CD4-positive, alpha-beta T cell treated with Interleukin-15 for 1 hour (primary cell): ENCODE data around the gene GJA9.
"Not testable (repeated sequence)": the region's sequence is repeated elsewhere in the genome, so short reads cannot be mapped to it uniquely, and the experiment has no call there.

Source experiments
- DNase-seq: peaks from one replicate; pipeline ENCODE4 v3.0.0-alpha.2; 2020

The GJA9 gene

GRCh38 chr1:38881487-38881886 lies at the start of gene GJA9:
Gene GJA9, minus strand, starts transcription at chr1:38881587. Its CDS starts 5,489 bp downstream, at chr1:38876098.
- no peak for DNase-seq

GRCh38 chr1:38929476-38929875 lies 48.1 kb upstream of the GJA9 start:
- no peak for DNase-seq

- no peak for DNase-seq
Measured at GRCh38 chr1:38929054-38929453, 47.7 kb upstream of the GJA9 start.

- no peak for DNase-seq
Measured at GRCh38 chr1:38926091-38926490, 44.7 kb upstream of the GJA9 start.

GRCh38 chr1:38925391-38925790 lies 44.0 kb upstream of the GJA9 start:
- no peak for DNase-seq

- no peak for DNase-seq
Measured at GRCh38 chr1:38923607-38924006, 42.2 kb upstream of the GJA9 start.

- DNase-seq: no peak
Measured at GRCh38 chr1:38919130-38919529, 37.7 kb upstream of the GJA9 start.

- no peak for DNase-seq
Measured at GRCh38 chr1:38918568-38918967, 37.2 kb upstream of the GJA9 start.

- no peak for DNase-seq
Measured at GRCh38 chr1:38917772-38918171, 36.4 kb upstream of the GJA9 start.

GRCh38 chr1:38917337-38917736 lies 36.0 kb upstream of the GJA9 start:
- no peak for DNase-seq

- no peak for DNase-seq
Measured at GRCh38 chr1:38915352-38915948, 34.1 kb upstream of the GJA9 start.

GRCh38 chr1:38914908-38915307 lies 33.5 kb upstream of the GJA9 start:
- not testable (repeated sequence) for DNase-seq

GRCh38 chr1:38908821-38909220 lies 27.4 kb upstream of the GJA9 start:
- no peak for DNase-seq

GRCh38 chr1:38905985-38906384 lies 24.6 kb upstream of the GJA9 start:
- no peak for DNase-seq

GRCh38 chr1:38899560-38899959 lies 18.2 kb upstream of the GJA9 start:
- no peak for DNase-seq

- no peak for DNase-seq
Measured at GRCh38 chr1:38898653-38899230, 17.4 kb upstream of the GJA9 start.

GRCh38 chr1:38896169-38896568 lies 14.8 kb upstream of the GJA9 start:
- DNase-seq: no peak

GRCh38 chr1:38892976-38893375 lies 11.6 kb upstream of the GJA9 start:
- no peak for DNase-seq

- no peak for DNase-seq
Measured at GRCh38 chr1:38891753-38892152, 10.4 kb upstream of the GJA9 start.

- DNase-seq: no peak
Measured at GRCh38 chr1:38889589-38889988, 8.2 kb upstream of the GJA9 start.

- no peak for DNase-seq
Measured at GRCh38 chr1:38888423-38889333, 7.3 kb upstream of the GJA9 start.

- DNase-seq: no peak
Measured at GRCh38 chr1:38885092-38885491, 3.7 kb upstream of the GJA9 start.

- DNase-seq: no peak
Measured at GRCh38 chr1:38875811-38876210, 5.6 kb downstream of the GJA9 start.
